ENCODE measurements around the gene IFNLR1. TPM values are rescaled to one million over a fixed set of nuclear protein-coding genes. Genes with fewer than 3 reads are reported as not detected.

IFNLR1 gene
- total and polyA plus RNA-seq, 2 experiments from 2014 or later: 6.4 to 7.5 TPM

- no peaks in the 10 kb centered on the region for H3K79me2 ChIP-seq
- WGBS (ENCODE audit: low lambda C conversion rate, missing lambda C conversion rate): 83% methylated on average over 7 of the region's 7 CpGs
- no peaks in the 10 kb centered on the region for H3K27me3 ChIP-seq
- H3K4me3 ChIP-seq: no peak overlapping the region
- H3K27ac ChIP-seq: no peak overlapping the region
- H3K9me2 ChIP-seq (replicated peaks; ENCODE audit: insufficient read depth): no peaks in the 10 kb centered on the region
- TF ChIP-seq EZH2 (IDR thresholded peaks at IDR 0.05; ENCODE audit: borderline replicate concordance) (no peak), EZH2phosphoT487 (IDR thresholded peaks at IDR 0.05; ENCODE audit: low read depth, severe bottlenecking, unreplicated experiment) (no peak), CTCF (IDR thresholded peaks at IDR 0.05; ENCODE audit: poor library complexity) (no peak)
- no peaks in the 10 kb centered on the region for H4K20me1 ChIP-seq (ENCODE audit: insufficient read depth, poor library complexity, severe bottlenecking)
- no peaks in the 10 kb centered on the region for H3K36me3 ChIP-seq (replicated peaks; ENCODE audit: insufficient read depth, low read depth)
- H3K9me3 ChIP-seq (ENCODE audit: low read depth): no peaks in the 10 kb centered on the region
- H3K4me1 ChIP-seq (ENCODE audit: insufficient read depth): no peaks in the 10 kb centered on the region
- no peak overlapping the region for H2AFZ ChIP-seq
- no peak overlapping the region for H3K4me2 ChIP-seq
- DNase-seq (ENCODE audit: low spot score): no peak
Observed at GRCh38 chr1:24127801-24128363, 59.2 kb downstream of the IFNLR1 start.

- H3K79me2 ChIP-seq: no peaks in the 10 kb centered on the region
- 94% methylated on average over 3 of the region's 3 CpGs for WGBS (ENCODE audit: low lambda C conversion rate, missing lambda C conversion rate)
- TF ChIP-seq CTCF (IDR thresholded peaks at IDR 0.05; ENCODE audit: poor library complexity) (no peak), EZH2 (IDR thresholded peaks at IDR 0.05; ENCODE audit: borderline replicate concordance) (no peak), EZH2phosphoT487 (IDR thresholded peaks at IDR 0.05; ENCODE audit: low read depth, severe bottlenecking, unreplicated experiment) (no peak)
- no peak for DNase-seq (ENCODE audit: low spot score)
- H3K4me1 ChIP-seq (ENCODE audit: insufficient read depth): no peaks in the 10 kb centered on the region
- no peak overlapping the region for H3K4me3 ChIP-seq
- H2AFZ ChIP-seq: no peak overlapping the region
- H3K27ac ChIP-seq: no peak overlapping the region
- no peaks in the 10 kb centered on the region for H3K9me3 ChIP-seq (ENCODE audit: low read depth)
- no peaks in the 10 kb centered on the region for H4K20me1 ChIP-seq (ENCODE audit: insufficient read depth, poor library complexity, severe bottlenecking)
- H3K4me2 ChIP-seq: no peak overlapping the region
- no peaks in the 10 kb centered on the region for H3K36me3 ChIP-seq (replicated peaks; ENCODE audit: insufficient read depth, low read depth)
- no peaks in the 10 kb centered on the region for H3K27me3 ChIP-seq
- H3K9me2 ChIP-seq (replicated peaks; ENCODE audit: insufficient read depth): no peaks in the 10 kb centered on the region
Observed at GRCh38 chr1:24127134-24127800, 59.8 kb downstream of the IFNLR1 start.

- Histone ChIP-seq H3K4me1 (ENCODE audit: insufficient read depth) (no peaks in the 10 kb centered on the region), H4K20me1 (ENCODE audit: insufficient read depth, poor library complexity, severe bottlenecking) (no peaks in the 10 kb centered on the region), H3K4me2 (no peak overlapping the region), H3K9me3 (ENCODE audit: low read depth) (no peaks in the 10 kb centered on the region), H2AFZ (no peak overlapping the region), H3K27me3 (no peaks in the 10 kb centered on the region), H3K4me3 (no peak overlapping the region), H3K36me3 (replicated peaks; ENCODE audit: insufficient read depth, low read depth) (no peaks in the 10 kb centered on the region), H3K79me2 (no peaks in the 10 kb centered on the region), H3K9me2 (replicated peaks; ENCODE audit: insufficient read depth) (no peaks in the 10 kb centered on the region), H3K27ac (no peak overlapping the region)
- TF ChIP-seq EZH2 (IDR thresholded peaks at IDR 0.05; ENCODE audit: borderline replicate concordance) (no peak), EZH2phosphoT487 (IDR thresholded peaks at IDR 0.05; ENCODE audit: low read depth, severe bottlenecking, unreplicated experiment) (no peak), CTCF (IDR thresholded peaks at IDR 0.05; ENCODE audit: poor library complexity) (no peak)
- no peak for DNase-seq (ENCODE audit: low spot score)
- 73% methylated on average over 5 of the region's 5 CpGs for WGBS (ENCODE audit: low lambda C conversion rate, missing lambda C conversion rate)
Observed at GRCh38 chr1:24126672-24127023, 60.4 kb downstream of the IFNLR1 start.
